ENCODE measurements around the gene RPTOR. TPM values are rescaled to one million over a fixed set of nuclear protein-coding genes. Genes with fewer than 3 reads are reported as not detected.

The RPTOR gene
- total RNA-seq, 3 donors from 2014 or later (not counting 1 experiment from before 2014, with no cell fraction given): 49.2 to 63.6 (median 55.4) TPM

- H3K9me3 ChIP-seq (ENCODE audit: control insufficient read depth, insufficient read depth, low read length): no peaks in the 10 kb centered on the region
- H3K4me3 Mint-ChIP-seq: no peak overlapping the region
- TF ChIP-seq CTCF (IDR thresholded peaks at IDR 0.05): no peak
- whole genome bisulfite sequencing (ENCODE audit: insufficient coverage): 97% methylated on average over 4 of the region's 4 CpGs
- H3K27me3 Mint-ChIP-seq (ENCODE audit: low read depth in 2 of 2): no peaks in the 10 kb centered on the region
- DNase-seq (no peak), ATAC-seq (no peak)
- no peaks in the 10 kb centered on the region for H3K27me3 ChIP-seq (ENCODE audit: control insufficient read depth, insufficient read depth, low read length)
- H3K36me3 Mint-ChIP-seq: no peaks in the 10 kb centered on the region
- peaks cover 41% of the 10 kb centered on the region for H3K4me1 ChIP-seq (ENCODE audit: control insufficient read depth, insufficient read depth, low read length)
- no peaks in the 10 kb centered on the region for H3K9me3 Mint-ChIP-seq
- peak overlapping the region in 1 of 2 donors; percentile 31 for H3K27ac Mint-ChIP-seq
- no peak overlapping the region for H3K4me3 ChIP-seq (ENCODE audit: low read length)
- H3K36me3 ChIP-seq (ENCODE audit: control insufficient read depth, insufficient read depth, low read length): peaks cover 13% of the 10 kb centered on the region
- H3K27ac ChIP-seq (ENCODE audit: low read length): no peak overlapping the region
- intact Hi-C loops (cut with micrococcal nuclease): no loop called here
- peaks cover 0 to 11% of the 10 kb centered on the region in 2 donors for H3K4me1 Mint-ChIP-seq
These were observed 349.7 kb downstream of the RPTOR start for GRCh38 chr17:80894439-80894721.

GRCh38 chr17:80894726-80895125 is 350.1 kb downstream of the RPTOR start:
- peaks cover 0 to 11% of the 10 kb centered on the region in 2 donors for H3K4me1 Mint-ChIP-seq
- H3K4me3 Mint-ChIP-seq: no peak overlapping the region
- peak overlapping the region; percentile 11 to 31 for H3K27ac Mint-ChIP-seq
- Histone ChIP-seq H3K4me3 (ENCODE audit: low read length) (no peak overlapping the region), H3K27ac (ENCODE audit: low read length) (no peak overlapping the region), H3K36me3 (ENCODE audit: control insufficient read depth, insufficient read depth, low read length) (peaks cover 13% of the 10 kb centered on the region), H3K27me3 (ENCODE audit: control insufficient read depth, insufficient read depth, low read length) (no peaks in the 10 kb centered on the region), H3K9me3 (ENCODE audit: control insufficient read depth, insufficient read depth, low read length) (no peaks in the 10 kb centered on the region), H3K4me1 (ENCODE audit: control insufficient read depth, insufficient read depth, low read length) (peaks cover 39% of the 10 kb centered on the region)
- H3K9me3 Mint-ChIP-seq: no peaks in the 10 kb centered on the region
- ATAC-seq: no peak
- 96% methylated on average over 14 of the region's 16 CpGs for whole genome bisulfite sequencing (ENCODE audit: insufficient coverage)
- intact Hi-C loops (cut with micrococcal nuclease): no loop called here
- no peaks in the 10 kb centered on the region for H3K27me3 Mint-ChIP-seq (ENCODE audit: low read depth in 2 of 2)
- DNase-seq: no peak
- no peak for TF ChIP-seq CTCF (IDR thresholded peaks at IDR 0.05)
- no peaks in the 10 kb centered on the region for H3K36me3 Mint-ChIP-seq

GRCh38 chr17:80895366-80895765 is 350.7 kb downstream of the RPTOR start:
- peak in 1 of 2 donors; percentile 29 for DNase-seq
- Mint-ChIP-seq H3K27ac (peak overlapping the region in 1 of 2 donors; percentile 11), H3K9me3 (no peaks in the 10 kb centered on the region), H3K4me3 (no peak overlapping the region), H3K4me1 (peaks cover 0 to 10% of the 10 kb centered on the region in 2 donors), H3K36me3 (no peaks in the 10 kb centered on the region), H3K27me3 (ENCODE audit: low read depth in 2 of 2) (no peaks in the 10 kb centered on the region)
- ATAC-seq: no peak
- intact Hi-C loops (cut with micrococcal nuclease): no loop called here
- H3K27ac ChIP-seq (ENCODE audit: low read length): no peak overlapping the region
- no peak overlapping the region for H3K4me3 ChIP-seq (ENCODE audit: low read length)
- H3K9me3 ChIP-seq (ENCODE audit: control insufficient read depth, insufficient read depth, low read length): no peaks in the 10 kb centered on the region
- H3K4me1 ChIP-seq (ENCODE audit: control insufficient read depth, insufficient read depth, low read length): peaks cover 33% of the 10 kb centered on the region
- no peaks in the 10 kb centered on the region for H3K27me3 ChIP-seq (ENCODE audit: control insufficient read depth, insufficient read depth, low read length)
- H3K36me3 ChIP-seq (ENCODE audit: control insufficient read depth, insufficient read depth, low read length): peaks cover 13% of the 10 kb centered on the region
- TF ChIP-seq CTCF (IDR thresholded peaks at IDR 0.05): no peak
- 86% methylated on average over 21 of the region's 21 CpGs for WGBS (ENCODE audit: insufficient coverage)

- H3K27ac Mint-ChIP-seq: no peak overlapping the region
- WGBS (ENCODE audit: insufficient coverage): 94% methylated on average over 12 of the region's 13 CpGs
- Histone ChIP-seq H3K4me1 (ENCODE audit: control insufficient read depth, insufficient read depth, low read length) (peaks cover 15% of the 10 kb centered on the region), H3K27me3 (ENCODE audit: control insufficient read depth, insufficient read depth, low read length) (no peaks in the 10 kb centered on the region), H3K4me3 (ENCODE audit: low read length) (no peak overlapping the region), H3K9me3 (ENCODE audit: control insufficient read depth, insufficient read depth, low read length) (no peaks in the 10 kb centered on the region), H3K27ac (ENCODE audit: low read length) (no peak overlapping the region), H3K36me3 (ENCODE audit: control insufficient read depth, insufficient read depth, low read length) (peaks cover 18% of the 10 kb centered on the region)
- no peaks in the 10 kb centered on the region for H3K36me3 Mint-ChIP-seq
- H3K4me3 Mint-ChIP-seq: no peak overlapping the region
- no peaks in the 10 kb centered on the region for H3K27me3 Mint-ChIP-seq (ENCODE audit: low read depth in 2 of 2)
- DNase-seq (no peak), ATAC-seq (no peak)
- TF ChIP-seq CTCF (IDR thresholded peaks at IDR 0.05): no peak
- intact Hi-C loops (cut with micrococcal nuclease): no loop called here
- no peaks in the 10 kb centered on the region for H3K9me3 Mint-ChIP-seq
- peaks cover 0 to 7% of the 10 kb centered on the region in 2 donors for H3K4me1 Mint-ChIP-seq
These were observed 354.1 kb downstream of the RPTOR start for GRCh38 chr17:80898716-80899115.
